Activated naive CD8-positive, alpha-beta T cell (primary cell): ENCODE results near the gene OR6C70.
"Not testable (repeated sequence)": the region's sequence is repeated elsewhere in the genome, so short reads cannot be mapped to it uniquely, and the experiment has no call there.

Experiments used
- H3K27ac Mint-ChIP-seq: one replicate; pipeline ENCODE4 v1.8.0; 2021; ENCODE audit warnings: mixed read lengths
- H3K27me3 Mint-ChIP-seq: one replicate; pipeline ENCODE4 v1.8.0; 2021; ENCODE audit warnings: mixed read lengths
- H3K36me3 Mint-ChIP-seq: one replicate; pipeline ENCODE4 v1.8.0; 2021; ENCODE audit warnings: mixed read lengths
- H3K4me1 Mint-ChIP-seq: one replicate; pipeline ENCODE4 v1.8.0; 2021; ENCODE audit warnings: low read depth, mixed read lengths
- H3K4me3 Mint-ChIP-seq: one replicate; pipeline ENCODE4 v1.8.0; 2021; ENCODE audit warnings: mild to moderate bottlenecking, mixed read lengths
- H3K9me3 Mint-ChIP-seq: one replicate; pipeline ENCODE4 v1.8.0; 2021; ENCODE audit warnings: low read depth, mixed read lengths

Gene OR6C70

GRCh38 chr12:55445357-55445756 lies 24.6 kb downstream of the OR6C70 start:
- Mint-ChIP-seq H3K4me3 (no peak overlapping the region), H3K27ac (no peak overlapping the region), H3K27me3 (peaks cover 9% of the 10 kb centered on the region), H3K36me3 (no peaks in the 10 kb centered on the region), H3K9me3 (peaks cover 13% of the 10 kb centered on the region), H3K4me1 (no peaks in the 10 kb centered on the region)

GRCh38 chr12:55443776-55444175 lies 26.2 kb downstream of the OR6C70 start, which contains the start of gene OR6C2:
OR6C2 (plus strand) TSS chr12:55444076; CDS start chr12:55452214, 8,138 bp downstream.
- peaks cover 20% of the 10 kb centered on the region for H3K9me3 Mint-ChIP-seq
- no peaks in the 10 kb centered on the region for H3K4me1 Mint-ChIP-seq
- peaks cover 3% of the 10 kb centered on the region for H3K36me3 Mint-ChIP-seq
- H3K27me3 Mint-ChIP-seq, result peaks cover 12% of the 10 kb centered on the region
- no peak within 1 kb of the TSS for H3K27ac Mint-ChIP-seq
- no peak within 1 kb of the TSS for H3K4me3 Mint-ChIP-seq

GRCh38 chr12:55441233-55441632 lies 28.7 kb downstream of the OR6C70 start:
- H3K27me3 Mint-ChIP-seq, result peaks cover 10% of the 10 kb centered on the region
- peaks cover 20% of the 10 kb centered on the region for H3K9me3 Mint-ChIP-seq
- not testable (repeated sequence) for H3K4me3 Mint-ChIP-seq, H3K36me3 Mint-ChIP-seq, H3K27ac Mint-ChIP-seq, H3K4me1 Mint-ChIP-seq

GRCh38 chr12:55428331-55429243 lies 41.4 kb downstream of the OR6C70 start:
- Mint-ChIP-seq H3K4me1 (no peaks in the 10 kb centered on the region), H3K27me3 (peaks cover 27% of the 10 kb centered on the region), H3K9me3 (no peaks in the 10 kb centered on the region), H3K4me3 (no peak overlapping the region), H3K36me3 (peaks cover 2% of the 10 kb centered on the region), H3K27ac (no peak overlapping the region)

GRCh38 chr12:55425954-55426353 lies 44.0 kb downstream of the OR6C70 start, which contains the start of gene OR6C76:
OR6C76 (plus strand) TSS chr12:55426254; CDS start chr12:55426254, 0 bp downstream.
- Mint-ChIP-seq H3K4me3 (no peak within 1 kb of the TSS), H3K36me3 (peaks cover 2% of the 10 kb centered on the region), H3K4me1 (no peaks in the 10 kb centered on the region), H3K9me3 (no peaks in the 10 kb centered on the region), H3K27ac (no peak within 1 kb of the TSS), H3K27me3 (peaks cover 23% of the 10 kb centered on the region)

GRCh38 chr12:55420307-55420962 lies 49.5 kb downstream of the OR6C70 start:
- peaks cover 38% of the 10 kb centered on the region for H3K27me3 Mint-ChIP-seq
- H3K9me3 Mint-ChIP-seq, result no peaks in the 10 kb centered on the region
- H3K4me1 Mint-ChIP-seq, result no peaks in the 10 kb centered on the region
- H3K36me3 Mint-ChIP-seq, result no peaks in the 10 kb centered on the region
- H3K27ac Mint-ChIP-seq, result no peak overlapping the region
- H3K4me3 Mint-ChIP-seq, result no peak overlapping the region
